ENCODE measurements around the gene BAIAP2L1. TPM values are rescaled to one million over a fixed set of nuclear protein-coding genes. Genes with fewer than 3 reads are reported as not detected.
"Not testable (repeated sequence)": the region's sequence is repeated elsewhere in the genome, so short reads cannot be mapped to it uniquely, and the experiment has no call there.

The BAIAP2L1 gene
- total RNA-seq, 1 donor from 2014 or later = 1.7 TPM

- Mint-ChIP-seq H3K9me3 (no peaks in the 10 kb centered on the region), H3K4me3 (no peak overlapping the region), H3K4me1 (ENCODE audit: low read depth) (peaks cover 9% of the 10 kb centered on the region), H3K36me3 (ENCODE audit: low read depth) (no peaks in the 10 kb centered on the region), H3K27me3 (ENCODE audit: insufficient read depth) (peaks cover 18% of the 10 kb centered on the region), H3K27ac (no peak overlapping the region)
- intact Hi-C loops (cut with micrococcal nuclease) = no loop called here
- no peak for DNase-seq (ENCODE audit: low spot score)
Observed at GRCh38 chr7:98395481-98395880, 5.4 kb downstream of the BAIAP2L1 start.

GRCh38 chr7:98394377-98394836 lies 6.5 kb downstream of the BAIAP2L1 start:
- Mint-ChIP-seq H3K27ac (no peak overlapping the region), H3K36me3 (ENCODE audit: low read depth) (no peaks in the 10 kb centered on the region), H3K27me3 (ENCODE audit: insufficient read depth) (peaks cover 15% of the 10 kb centered on the region), H3K4me1 (ENCODE audit: low read depth) (peaks cover 4% of the 10 kb centered on the region), H3K9me3 (no peaks in the 10 kb centered on the region), H3K4me3 (no peak overlapping the region)
- intact Hi-C loops (cut with micrococcal nuclease) = no loop called here
- DNase-seq (ENCODE audit: low spot score) = no peak

GRCh38 chr7:98387544-98388226 lies 13.2 kb downstream of the BAIAP2L1 start:
- DNase-seq (ENCODE audit: low spot score) = no peak
- Mint-ChIP-seq H3K4me1 (ENCODE audit: low read depth) (no peaks in the 10 kb centered on the region), H3K36me3 (ENCODE audit: low read depth) (no peaks in the 10 kb centered on the region), H3K27ac (no peak overlapping the region), H3K27me3 (ENCODE audit: insufficient read depth) (peaks cover 2% of the 10 kb centered on the region), H3K9me3 (no peaks in the 10 kb centered on the region), H3K4me3 (no peak overlapping the region)
- intact Hi-C loops (cut with micrococcal nuclease) = no loop called here

GRCh38 chr7:98387131-98387530 lies 13.8 kb downstream of the BAIAP2L1 start:
- intact Hi-C loops (cut with micrococcal nuclease) = no loop called here
- DNase-seq (ENCODE audit: low spot score) = no peak
- Mint-ChIP-seq H3K27ac (no peak overlapping the region), H3K4me1 (ENCODE audit: low read depth) (no peaks in the 10 kb centered on the region), H3K27me3 (ENCODE audit: insufficient read depth) (peaks cover 2% of the 10 kb centered on the region), H3K4me3 (no peak overlapping the region), H3K36me3 (ENCODE audit: low read depth) (no peaks in the 10 kb centered on the region), H3K9me3 (no peaks in the 10 kb centered on the region)

- H3K9me3 Mint-ChIP-seq; H3K4me1 Mint-ChIP-seq (ENCODE audit: low read depth); H3K4me3 Mint-ChIP-seq; H3K27me3 Mint-ChIP-seq (ENCODE audit: insufficient read depth); intact Hi-C loops (cut with micrococcal nuclease); H3K36me3 Mint-ChIP-seq (ENCODE audit: low read depth); H3K27ac Mint-ChIP-seq; DNase-seq (ENCODE audit: low spot score): not testable (repeated sequence)
Observed at GRCh38 chr7:98385532-98385931, 15.4 kb downstream of the BAIAP2L1 start.

GRCh38 chr7:98378210-98378819 lies 22.6 kb downstream of the BAIAP2L1 start:
- Mint-ChIP-seq H3K27me3 (ENCODE audit: insufficient read depth) (no peaks in the 10 kb centered on the region), H3K9me3 (no peaks in the 10 kb centered on the region), H3K4me1 (ENCODE audit: low read depth) (no peaks in the 10 kb centered on the region), H3K27ac (no peak overlapping the region), H3K4me3 (no peak overlapping the region), H3K36me3 (ENCODE audit: low read depth) (no peaks in the 10 kb centered on the region)
- intact Hi-C loops (cut with micrococcal nuclease) = no loop called here
- DNase-seq (ENCODE audit: low spot score) = no peak

- H3K4me1 Mint-ChIP-seq (ENCODE audit: low read depth) = no peaks in the 10 kb centered on the region
- H3K4me3 Mint-ChIP-seq = no peak overlapping the region
- H3K27ac Mint-ChIP-seq = no peak overlapping the region
- H3K36me3 Mint-ChIP-seq (ENCODE audit: low read depth) = no peaks in the 10 kb centered on the region
- intact Hi-C loops (cut with micrococcal nuclease) = no loop called here
- DNase-seq (ENCODE audit: low spot score) = no peak
- no peaks in the 10 kb centered on the region for H3K9me3 Mint-ChIP-seq
- H3K27me3 Mint-ChIP-seq (ENCODE audit: insufficient read depth) = no peaks in the 10 kb centered on the region
Observed at GRCh38 chr7:98376711-98377110, 24.2 kb downstream of the BAIAP2L1 start.

GRCh38 chr7:98375664-98376063 lies 25.2 kb downstream of the BAIAP2L1 start:
- Mint-ChIP-seq H3K36me3 (ENCODE audit: low read depth) (no peaks in the 10 kb centered on the region), H3K4me1 (ENCODE audit: low read depth) (no peaks in the 10 kb centered on the region), H3K9me3 (no peaks in the 10 kb centered on the region), H3K27ac (no peak overlapping the region), H3K4me3 (no peak overlapping the region), H3K27me3 (ENCODE audit: insufficient read depth) (no peaks in the 10 kb centered on the region)
- no peak for DNase-seq (ENCODE audit: low spot score)
- intact Hi-C loops (cut with micrococcal nuclease) = no loop called here

GRCh38 chr7:98374285-98374680 lies 26.6 kb downstream of the BAIAP2L1 start:
- intact Hi-C loops (cut with micrococcal nuclease) = no loop called here
- no peaks in the 10 kb centered on the region for H3K4me1 Mint-ChIP-seq (ENCODE audit: low read depth)
- no peaks in the 10 kb centered on the region for H3K9me3 Mint-ChIP-seq
- no peaks in the 10 kb centered on the region for H3K27me3 Mint-ChIP-seq (ENCODE audit: insufficient read depth)
- no peak for DNase-seq (ENCODE audit: low spot score)
- H3K36me3 Mint-ChIP-seq (ENCODE audit: low read depth) = no peaks in the 10 kb centered on the region
- no peak overlapping the region for H3K27ac Mint-ChIP-seq
- H3K4me3 Mint-ChIP-seq = no peak overlapping the region

- Mint-ChIP-seq H3K27me3 (ENCODE audit: insufficient read depth) (no peaks in the 10 kb centered on the region), H3K4me3 (no peak overlapping the region), H3K27ac (no peak overlapping the region), H3K4me1 (ENCODE audit: low read depth) (no peaks in the 10 kb centered on the region), H3K36me3 (ENCODE audit: low read depth) (no peaks in the 10 kb centered on the region), H3K9me3 (no peaks in the 10 kb centered on the region)
- intact Hi-C loops (cut with micrococcal nuclease) = no loop called here
- no peak for DNase-seq (ENCODE audit: low spot score)
Observed at GRCh38 chr7:98372993-98373392, 27.9 kb downstream of the BAIAP2L1 start.

- DNase-seq (ENCODE audit: low spot score) = no peak
- H3K4me1 Mint-ChIP-seq (ENCODE audit: low read depth) = no peaks in the 10 kb centered on the region
- no peaks in the 10 kb centered on the region for H3K27me3 Mint-ChIP-seq (ENCODE audit: insufficient read depth)
- no peaks in the 10 kb centered on the region for H3K9me3 Mint-ChIP-seq
- no peaks in the 10 kb centered on the region for H3K36me3 Mint-ChIP-seq (ENCODE audit: low read depth)
- no peak overlapping the region for H3K27ac Mint-ChIP-seq
- H3K4me3 Mint-ChIP-seq = no peak overlapping the region
- intact Hi-C loops (cut with micrococcal nuclease) = no loop called here
Observed at GRCh38 chr7:98369726-98370125, 31.2 kb downstream of the BAIAP2L1 start.

GRCh38 chr7:98368716-98369115 lies 32.2 kb downstream of the BAIAP2L1 start:
- no peak for DNase-seq (ENCODE audit: low spot score)
- no peaks in the 10 kb centered on the region for H3K27me3 Mint-ChIP-seq (ENCODE audit: insufficient read depth)
- no peak overlapping the region for H3K4me3 Mint-ChIP-seq
- H3K4me1 Mint-ChIP-seq (ENCODE audit: low read depth) = no peaks in the 10 kb centered on the region
- intact Hi-C loops (cut with micrococcal nuclease) = no loop called here
- no peaks in the 10 kb centered on the region for H3K9me3 Mint-ChIP-seq
- no peaks in the 10 kb centered on the region for H3K36me3 Mint-ChIP-seq (ENCODE audit: low read depth)
- H3K27ac Mint-ChIP-seq = no peak overlapping the region

GRCh38 chr7:98366562-98366938 lies 34.3 kb downstream of the BAIAP2L1 start:
- Mint-ChIP-seq H3K4me3 (no peak overlapping the region), H3K36me3 (ENCODE audit: low read depth) (no peaks in the 10 kb centered on the region), H3K4me1 (ENCODE audit: low read depth) (no peaks in the 10 kb centered on the region), H3K27me3 (ENCODE audit: insufficient read depth) (no peaks in the 10 kb centered on the region), H3K9me3 (no peaks in the 10 kb centered on the region), H3K27ac (no peak overlapping the region)
- DNase-seq (ENCODE audit: low spot score) = no peak
- intact Hi-C loops (cut with micrococcal nuclease) = no loop called here

Measured in activated T-helper 1 cell treated with anti-CD3 and anti-CD28 coated beads, Interleukin-12 subunit alpha, Interleukin-12 subunit beta, Interleukin-2, Interleukin-4 antibody, amounts not matched to agents 30 ng/mL and 10 ng/mL and 1 ng/mL, durations not matched to agents 14 hours and 24 hours and 36 hours (primary cell).